HepG2 (cell line): Measurements from ENCODE around the gene ANKRD6. TPM values are rescaled to one million over a fixed set of nuclear protein-coding genes. Genes with fewer than 3 reads are reported as not detected.

Experiments
- ATAC-seq: fragments of 200-7000 bp; cut with Tn5 transposase; 3 replicates; pipeline ENCODE4 v1.9.1; 2020; ENCODE audit warnings: mild to moderate bottlenecking, moderate library complexity
- BruUV-seq: library from RNA; stranded (reverse); fragments of 400-500 nt; replicated peaks from 2 replicates; lab custom pipeline; 2021; lab: Mats Ljungman, UMichigan
- CTCF ChIA-PET: fragments of 300-600 bp; formaldehyde crosslinking; extraction: SDS; loops from one replicate; lab custom pipeline; 2021; ENCODE audit warnings: low total read pairs, inconsistent platforms, low intra/inter-chr PET ratio; lab: Yijun Ruan, JAX
- POLR2A ChIA-PET: fragments of 350-600 bp; sonication (Branson Sonifier 250); formaldehyde crosslinking; loops from one replicate; lab custom pipeline; 2020; ENCODE audit warnings: antibody characterized with exemption, inconsistent platforms; lab: Yijun Ruan, JAX
- DNase-seq: peaks from one replicate; pipeline ENCODE4 v3.0.0-alpha.2; 2015; ENCODE audit warnings: low spot score
- FAIRE-seq: peaks from 3 replicates; lab custom pipeline; 2011; peaks lifted over from hg19 to GRCh38; lab: Jason Lieb, UNC
- H2AFZ ChIP-seq: one replicate; pipeline ENCODE4 v1.6.1; 2011; ENCODE audit warnings: low read length, inconsistent platforms
- H3K27ac ChIP-seq: fragments of 300-600 bp; 3 replicates; pipeline ENCODE4 v1.8.0; 2011; ENCODE audit warnings: mixed run types, mild to moderate bottlenecking, mixed read lengths, low read length, inconsistent platforms; ENCODE audit not compliant: insufficient read depth; ENCODE audit errors: extremely low read length
- H3K27me3 ChIP-seq, 2 experiments: fragments of 200-600 bp in 1 of 2; 2 replicates in 1 of 2; 3 replicates in 1 of 2; pipeline versions ENCODE4 v1.6.0 to v1.8.0; 2011; ENCODE audit warnings: low read length in 2 of 2, mild to moderate bottlenecking in 2 of 2, moderate library complexity in 2 of 2, inconsistent platforms in 1 of 2; ENCODE audit not compliant: insufficient read depth in 2 of 2, control insufficient read depth in 1 of 2
- H3K36me3 ChIP-seq, 2 experiments: fragments of 200-600 bp in 1 of 2; replicated peaks in 1 of 2; 2 replicates in 1 of 2; 3 replicates in 1 of 2; pipeline versions ENCODE4 v1.5.1 to v1.8.0; 2011; ENCODE audit warnings: low read length in 2 of 2, inconsistent platforms in 1 of 2; ENCODE audit not compliant: insufficient read depth in 2 of 2, control insufficient read depth in 1 of 2
- H3K4me1 ChIP-seq: 2 replicates; pipeline ENCODE4 v1.5.1; 2012; ENCODE audit warnings: low read length, inconsistent platforms; ENCODE audit not compliant: insufficient read depth
- H3K4me2 ChIP-seq: 2 replicates; pipeline ENCODE4 v1.6.0; 2011; ENCODE audit warnings: low read depth, low read length, inconsistent platforms
- H3K4me3 ChIP-seq, 3 experiments: fragments of 200-600 bp in 1 of 3; sonication (generic), shearing (Covaris generic) in 1 of 3; replicated peaks in 1 of 3; 2 replicates each; pipeline ENCODE4 v1.5.1; 2011 to 2016; ENCODE audit warnings: low read length in 3 of 3, inconsistent platforms in 2 of 3, low read depth in 2 of 3, mild to moderate bottlenecking in 2 of 3, control low read depth in 1 of 3, mixed read lengths in 1 of 3; ENCODE audit not compliant: insufficient read depth in 1 of 3
- H3K79me2 ChIP-seq: one replicate; pipeline ENCODE4 v1.6.1; 2011; ENCODE audit warnings: low read length, inconsistent platforms; ENCODE audit not compliant: insufficient read depth
- H3K9ac ChIP-seq: 2 replicates; pipeline ENCODE4 v1.6.0; 2011; ENCODE audit warnings: mild to moderate bottlenecking, low read depth, low read length, inconsistent platforms; ENCODE audit not compliant: insufficient read depth
- H3K9me3 ChIP-seq: 2 replicates; pipeline ENCODE4 v1.5.1; 2012; ENCODE audit warnings: mild to moderate bottlenecking, low read length
- H4K20me1 ChIP-seq: 2 replicates; pipeline ENCODE4 v1.6.0; 2011; ENCODE audit warnings: inconsistent platforms, mild to moderate bottlenecking, low read length, moderate library complexity; ENCODE audit not compliant: insufficient read depth
- ATF7 ChIP-seq, 2 experiments: fragments of 450-650 bp in 1 of 2; sonication (generic) in 1 of 2; formaldehyde crosslinking in 1 of 2; IDR thresholded peaks; 2 replicates each; pipeline versions ENCODE4 v1.4.0 to v1.6.1; 2016 to 2020; ENCODE audit warnings: antibody characterized with exemption in 1 of 2, mild to moderate bottlenecking in 1 of 2, missing genetic modification reagents in 1 of 2
- CREB1 ChIP-seq, 2 experiments: fragments of 450-650 bp in 1 of 2; IDR thresholded peaks; 2 replicates each; pipeline ENCODE4 v1.6.1; 2016 to 2017; ENCODE audit warnings: control low read depth in 1 of 2, mild to moderate bottlenecking in 1 of 2, missing compliant biosample characterization in 1 of 2, missing genetic modification characterization in 1 of 2
- DMAP1 ChIP-seq: IDR thresholded peaks from 2 replicates; pipeline ENCODE4 v1.6.1; 2016
- GATAD1 ChIP-seq: IDR thresholded peaks from 2 replicates; pipeline ENCODE4 v1.6.1; 2016; ENCODE audit warnings: missing genetic modification reagents, missing compliant biosample characterization
- KLF11 ChIP-seq: IDR thresholded peaks from 2 replicates; pipeline ENCODE4 v1.6.1; 2016; ENCODE audit warnings: missing compliant biosample characterization
- MAFF ChIP-seq: IDR thresholded peaks from 2 replicates; pipeline ENCODE4 v1.6.1; 2011; ENCODE audit warnings: low read depth, low read length, improper control_type of control experiment
- MBD4 ChIP-seq: IDR thresholded peaks from 2 replicates; pipeline ENCODE4 v1.6.1; 2012; ENCODE audit warnings: low read length, inconsistent platforms, borderline replicate concordance
- SUZ12 ChIP-seq: fragments of 150-350 bp; IDR thresholded peaks from 2 replicates; pipeline ENCODE4 v1.6.1; 2014; ENCODE audit warnings: low read depth, low read length
- ZFP91 ChIP-seq: sonication (generic); formaldehyde crosslinking; IDR thresholded peaks from 2 replicates; pipeline ENCODE4 v1.9.0; 2022; ENCODE audit warnings: missing genetic modification reagents, mild to moderate bottlenecking, borderline replicate concordance
- ZKSCAN1 ChIP-seq: fragments of 150-350 bp; IDR thresholded peaks from 2 replicates; pipeline ENCODE4 v1.6.1; 2014; ENCODE audit warnings: low read length
- ZNF275 ChIP-seq: sonication (generic); formaldehyde crosslinking; IDR thresholded peaks from 2 replicates; pipeline ENCODE4 v1.8.0; 2022; ENCODE audit warnings: missing genetic modification reagents, mild to moderate bottlenecking, inconsistent platforms, borderline replicate concordance
- ZNF563 ChIP-seq: sonication (generic); formaldehyde crosslinking; IDR thresholded peaks from 2 replicates; pipeline ENCODE4 v1.8.0; 2022; ENCODE audit warnings: mild to moderate bottlenecking, moderate library complexity, missing genetic modification reagents
- WGBS: methylation state at CpG from one replicate; pipeline ENCODE4 v1.1.6; 2017; ENCODE audit warnings: low lambda C conversion rate; 5-methylcytosine and 5-hydroxymethylcytosine counted together
- in situ Hi-C: cut with HindIII; loops from 2 replicates; pipeline ENCODE4 v1.10.0; 2017; ENCODE audit warnings: low pct_unique_long_range_greater_than_20kb; ENCODE audit not compliant: extremely low pct_ligation_motif_present
- intact Hi-C: fragments of 100-400 bp; cut with micrococcal nuclease; formaldehyde crosslinking; loops from one replicate; pipeline ENCODE4 v1.10.0; 2022; ENCODE audit not compliant: unreplicated experiment
- polyA plus RNA-seq, 8 experiments: library from polyadenylated mRNA; depleted of rRNA in 3 of 8; stranded (reverse) in 7 of 8; unstranded in 1 of 8; fragments of >200 nt; fragmentation: Illumina TruSeq in 4 of 8; extraction: Trizol in 4 of 8; gene quantifications; 2 replicates each; pipeline versions ENCODE4 v1.2.1 to v1.2.3, GENCODE V29; 2011 to 2016; ENCODE audit warnings: low read depth in 4 of 8, missing spikeins in 1 of 8, mixed read lengths in 1 of 8; ENCODE audit not compliant: insufficient read depth in 1 of 8
- total RNA-seq, 5 experiments: library from RNA; depleted of rRNA; stranded (reverse); fragments of >200 nt; fragmentation: Illumina TruSeq; extraction: Trizol; gene quantifications; 2 replicates each; pipeline ENCODE4 v1.2.3, GENCODE V29; 2016; ENCODE audit warnings: low read depth in 1 of 5
- TF ChIP-seq, protein P1 (sequence below), 2 experiments: sonication (generic) in 1 of 2; formaldehyde crosslinking in 1 of 2; IDR thresholded peaks; 2 replicates each; pipeline versions ENCODE4 v1.6.1 to v1.9.0; 2014 to 2022; ENCODE audit warnings: antibody characterized with exemption in 1 of 2, borderline replicate concordance in 1 of 2, inconsistent platforms in 1 of 2, low read depth in 1 of 2, missing genetic modification reagents in 1 of 2

ANKRD6 gene
- total and polyA plus RNA-seq, 2 of the 13 experiments (the other 11 are each of a cell fraction or from before 2014, with no cell fraction given) = 0.18 to 0.36 TPM

- in situ Hi-C loops (loop anchor here (5.0 kb wide), 1 partner anchor 182 kb away; no protein-coding TSS in a partner anchor), intact Hi-C loops (loop anchor here (5.0 kb wide), 1 partner anchor 167 kb away; no protein-coding TSS in a partner anchor)
- no peak for FAIRE-seq
- WGBS = 53% methylated on average over 5 of the region's 7 CpGs
- POLR2A ChIA-PET = no interaction called here
- ATAC-seq = no peak
- BruUV-seq = no TSS peak
- Histone ChIP-seq H3K9ac (no peak overlapping the region), H2AFZ (no peak overlapping the region), H3K79me2 (no peaks in the 10 kb centered on the region), H4K20me1 (no peaks in the 10 kb centered on the region), H3K4me1 (peaks cover 7% of the 10 kb centered on the region; the same call in 1 of the 2 replicates), H3K4me3 (no peak overlapping the region), H3K4me2 (no peak overlapping the region), H3K9me3 (no peaks in the 10 kb centered on the region), H3K27me3 (peaks cover 4 to 12% of the 10 kb centered on the region in 2 experiments; a peak in 3 of 5 replicates), H3K27ac (no peak overlapping the region), H3K36me3 (no peaks in the 10 kb centered on the region)
- DNase-seq = no peak
- CTCF ChIA-PET = no interaction called here
- TF ChIP-seq ZFP91 (CRISPR knock-in tag) = no peak
- no peak for TF ChIP-seq ZNF275 (CRISPR knock-in tag)
- no peak for TF ChIP-seq CREB1 (IDR thresholded peaks at IDR 0.05)
- TF ChIP-seq CREB1 (CRISPR knock-in tag; IDR thresholded peaks at IDR 0.05) = no peak
- TF ChIP-seq ZKSCAN1 = no peak
- no peak for TF ChIP-seq ATF7 (IDR thresholded peaks at IDR 0.05)
- no peak for TF ChIP-seq ATF7 (CRISPR knock-in tag; IDR thresholded peaks at IDR 0.05)
- no peak for TF ChIP-seq SUZ12
- no peak for TF ChIP-seq ZNF563 (CRISPR knock-in tag)
- TF ChIP-seq KLF11 (CRISPR knock-in tag) = no peak
- no peak for TF ChIP-seq MAFF
- TF ChIP-seq, protein P1, sequence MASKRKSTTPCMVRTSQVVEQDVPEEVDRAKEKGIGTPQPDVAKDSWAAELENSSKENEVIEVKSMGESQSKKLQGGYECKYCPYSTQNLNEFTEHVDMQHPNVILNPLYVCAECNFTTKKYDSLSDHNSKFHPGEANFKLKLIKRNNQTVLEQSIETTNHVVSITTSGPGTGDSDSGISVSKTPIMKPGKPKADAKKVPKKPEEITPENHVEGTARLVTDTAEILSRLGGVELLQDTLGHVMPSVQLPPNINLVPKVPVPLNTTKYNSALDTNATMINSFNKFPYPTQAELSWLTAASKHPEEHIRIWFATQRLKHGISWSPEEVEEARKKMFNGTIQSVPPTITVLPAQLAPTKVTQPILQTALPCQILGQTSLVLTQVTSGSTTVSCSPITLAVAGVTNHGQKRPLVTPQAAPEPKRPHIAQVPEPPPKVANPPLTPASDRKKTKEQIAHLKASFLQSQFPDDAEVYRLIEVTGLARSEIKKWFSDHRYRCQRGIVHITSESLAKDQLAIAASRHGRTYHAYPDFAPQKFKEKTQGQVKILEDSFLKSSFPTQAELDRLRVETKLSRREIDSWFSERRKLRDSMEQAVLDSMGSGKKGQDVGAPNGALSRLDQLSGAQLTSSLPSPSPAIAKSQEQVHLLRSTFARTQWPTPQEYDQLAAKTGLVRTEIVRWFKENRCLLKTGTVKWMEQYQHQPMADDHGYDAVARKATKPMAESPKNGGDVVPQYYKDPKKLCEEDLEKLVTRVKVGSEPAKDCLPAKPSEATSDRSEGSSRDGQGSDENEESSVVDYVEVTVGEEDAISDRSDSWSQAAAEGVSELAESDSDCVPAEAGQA (IDR thresholded peaks at IDR 0.05; ENCODE audit: low read depth) = no peak
- TF ChIP-seq, protein P1 (CRISPR knock-in tag; IDR thresholded peaks at IDR 0.05; ENCODE audit: borderline replicate concordance) = no peak
- TF ChIP-seq MBD4 = no peak
- TF ChIP-seq DMAP1 (CRISPR knock-in tag) = no peak
- no peak for TF ChIP-seq GATAD1 (CRISPR knock-in tag)
Measured at GRCh38 chr6:89430201-89430962, 2.6 kb upstream of the ANKRD6 start.
